Duodenal mucosa (tissue), 2 donors: ENCODE measurements around the gene SPTSSA.
"Not testable (repeated sequence)": the region's sequence is repeated elsewhere in the genome, so short reads cannot be mapped to it uniquely, and the experiment has no call there.

Source experiments
- H3K27ac ChIP-seq: one replicate; pipeline ENCODE4 v1.7.0; 2013; ENCODE audit warnings: low read depth, low read length
- H3K27me3 ChIP-seq, 2 donors: one replicate each; pipeline ENCODE4 v1.7.0; 2013; ENCODE audit warnings: low read length in 2 of 2, control low read depth in 1 of 2; ENCODE audit not compliant: insufficient read depth in 2 of 2, control insufficient read depth in 1 of 2
- H3K36me3 ChIP-seq, 2 donors: one replicate each; pipeline ENCODE4 v1.7.0; 2013; ENCODE audit warnings: low read length in 2 of 2, control low read depth in 1 of 2; ENCODE audit not compliant: insufficient read depth in 2 of 2, control insufficient read depth in 1 of 2
- H3K4me1 ChIP-seq, 2 donors: one replicate each; pipeline ENCODE4 v1.7.0; 2013; ENCODE audit warnings: low read length in 2 of 2, control low read depth in 1 of 2; ENCODE audit not compliant: insufficient read depth in 2 of 2, control insufficient read depth in 1 of 2
- H3K4me3 ChIP-seq, 2 donors: one replicate each; pipeline ENCODE4 v1.7.0; 2013; ENCODE audit warnings: low read length in 2 of 2, low read depth in 1 of 2
- H3K9ac ChIP-seq, 2 donors: one replicate each; pipeline ENCODE4 v1.7.0; 2013; ENCODE audit warnings: low read length in 2 of 2, low read depth in 1 of 2
- H3K9me3 ChIP-seq, 2 donors: one replicate each; pipeline ENCODE4 v1.7.0; 2013; ENCODE audit warnings: low read length in 2 of 2, control low read depth in 1 of 2; ENCODE audit not compliant: control insufficient read depth in 1 of 2

The SPTSSA gene

DNA sequence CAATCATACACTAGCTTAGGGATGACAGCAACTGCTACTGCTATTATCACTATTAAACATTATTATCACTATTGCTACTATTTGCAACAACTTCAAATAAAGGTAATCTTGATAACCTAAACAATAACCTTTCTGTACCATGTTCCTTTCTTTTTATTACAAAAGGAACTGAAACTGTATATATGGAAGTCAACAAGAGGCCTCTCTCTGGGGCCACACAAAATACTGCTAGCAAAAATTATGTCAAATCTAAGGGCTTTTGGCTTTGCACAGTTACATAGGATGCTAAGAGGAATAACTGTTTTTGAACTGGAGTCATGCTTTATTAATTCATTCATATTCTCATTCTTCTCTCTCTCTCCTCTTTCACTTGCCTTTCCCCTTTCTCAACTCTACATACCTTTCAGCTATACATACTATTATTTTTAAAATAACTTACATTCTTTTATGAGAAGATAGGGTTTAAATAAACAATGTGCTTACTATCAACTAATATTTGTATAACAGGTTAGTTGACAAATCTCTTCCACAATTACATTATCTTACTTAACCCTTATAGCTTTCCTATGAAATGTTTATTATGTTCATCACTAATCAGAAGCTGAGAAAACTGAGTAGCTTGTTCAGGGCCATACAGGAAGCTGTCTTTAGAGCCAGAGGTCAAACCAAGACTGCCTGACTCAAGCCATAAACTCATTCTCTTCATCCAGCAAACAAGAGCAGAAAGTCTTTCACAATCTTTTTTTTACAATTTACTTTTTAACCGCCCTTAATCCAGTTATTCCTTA is 25.7 kb downstream of the SPTSSA start:
- H3K9ac ChIP-seq = no peak overlapping the region
- peaks cover 9 to 17% of the 10 kb centered on the region in 2 donors for H3K4me1 ChIP-seq
- H3K27me3 ChIP-seq = no peaks in the 10 kb centered on the region
- H3K36me3 ChIP-seq = peaks cover 0 to 4% of the 10 kb centered on the region in 2 donors
- no peak overlapping the region for H3K4me3 ChIP-seq
- H3K9me3 ChIP-seq = no peaks in the 10 kb centered on the region
- H3K27ac ChIP-seq = no peak overlapping the region

DNA sequence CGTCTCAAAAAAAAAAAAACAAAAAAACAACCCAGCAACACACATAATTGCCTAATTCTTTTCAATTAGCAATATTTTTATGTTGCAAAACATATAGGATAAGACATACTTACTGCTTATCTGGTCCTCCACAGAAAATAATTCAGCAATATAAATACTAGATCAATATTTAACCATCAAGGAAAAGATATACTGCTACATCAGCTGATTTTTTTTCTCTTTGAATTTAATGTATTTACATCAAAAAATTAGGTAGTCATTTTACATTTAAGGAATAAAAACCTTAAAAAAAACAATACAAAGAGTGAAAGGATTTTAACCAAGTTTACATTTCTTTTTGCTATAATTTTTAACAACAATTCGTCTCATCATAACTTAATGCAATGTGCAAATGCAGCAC is 28.1 kb downstream of the SPTSSA start:
- no peak overlapping the region for H3K27ac ChIP-seq
- peaks cover 9 to 17% of the 10 kb centered on the region in 2 donors for H3K4me1 ChIP-seq
- H3K27me3 ChIP-seq = no peaks in the 10 kb centered on the region
- peaks cover 0 to 4% of the 10 kb centered on the region in 2 donors for H3K36me3 ChIP-seq
- H3K9ac ChIP-seq = no peak overlapping the region
- no peak overlapping the region for H3K4me3 ChIP-seq
- no peaks in the 10 kb centered on the region for H3K9me3 ChIP-seq

DNA sequence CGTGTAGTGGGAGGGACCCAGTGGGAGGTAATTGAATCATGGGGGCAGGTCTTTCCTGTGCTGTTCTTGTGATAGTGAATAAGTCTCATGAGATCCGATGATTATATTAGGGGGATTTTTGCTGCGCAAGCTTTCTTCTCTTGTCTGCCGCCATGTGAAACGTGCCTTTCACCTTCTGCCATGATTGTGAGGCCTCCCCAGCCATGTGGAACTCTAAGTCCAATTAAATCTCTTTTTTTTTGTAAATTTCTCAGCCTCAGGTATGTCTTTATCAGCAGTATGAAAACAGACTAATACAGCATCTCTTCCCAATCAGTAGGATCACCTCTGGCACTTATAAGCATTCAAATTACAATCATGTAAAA is 34.0 kb downstream of the SPTSSA start:
- not testable (repeated sequence) for H3K9me3 ChIP-seq, H3K27ac ChIP-seq, H3K27me3 ChIP-seq, H3K4me1 ChIP-seq, H3K9ac ChIP-seq, H3K36me3 ChIP-seq, H3K4me3 ChIP-seq

DNA sequence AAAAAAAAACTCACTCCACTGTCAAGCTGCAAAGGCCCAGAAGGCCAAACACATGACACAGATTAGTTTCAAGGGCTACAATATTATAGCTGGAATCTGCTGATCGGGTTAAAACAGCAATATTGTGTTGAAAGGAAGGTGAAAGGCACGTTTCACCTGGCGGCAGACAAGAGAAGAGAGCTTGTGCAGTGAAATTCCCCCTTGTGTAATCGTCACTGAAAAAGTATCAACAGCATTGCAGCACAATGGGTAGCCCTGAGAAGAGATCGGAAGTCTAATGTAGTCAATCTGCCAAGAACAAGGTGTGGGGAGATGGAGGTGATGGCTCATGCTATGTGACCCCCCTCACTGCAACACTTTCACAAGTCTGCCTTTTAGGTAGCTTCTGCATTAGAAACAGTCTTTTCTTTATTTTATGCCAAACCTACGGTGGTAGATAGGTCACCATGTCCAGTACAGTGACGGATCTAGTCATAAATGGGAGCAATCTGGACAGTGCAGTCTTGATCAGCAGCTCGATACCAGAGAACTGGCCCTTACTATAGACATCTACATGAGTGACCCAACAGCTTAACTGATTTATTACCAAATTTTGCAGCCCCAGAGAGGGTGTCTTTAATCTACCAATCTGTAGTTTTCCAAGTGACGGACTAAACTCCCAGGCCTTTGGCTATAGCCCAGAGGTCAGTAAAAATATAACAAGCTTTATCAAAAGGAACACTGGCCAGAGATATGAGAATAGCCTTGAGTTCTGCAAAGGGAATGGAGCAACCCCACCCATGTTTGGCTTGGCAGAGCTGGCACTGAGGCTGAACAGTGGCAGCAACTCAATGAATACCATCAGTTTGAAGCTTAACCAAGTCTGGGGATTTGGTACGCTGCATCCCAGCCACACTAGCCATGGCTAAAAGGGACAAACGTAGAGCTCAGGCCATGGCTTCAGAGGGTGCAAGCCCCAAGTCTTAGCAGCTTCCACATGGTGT is 35.4 kb downstream of the SPTSSA start:
- no peaks in the 10 kb centered on the region for H3K9me3 ChIP-seq
- H3K27me3 ChIP-seq = no peaks in the 10 kb centered on the region
- H3K36me3 ChIP-seq = no peaks in the 10 kb centered on the region
- no peak overlapping the region for H3K4me3 ChIP-seq
- no peak overlapping the region for H3K27ac ChIP-seq
- H3K4me1 ChIP-seq = peaks cover 0 to 4% of the 10 kb centered on the region in 2 donors
- no peak overlapping the region for H3K9ac ChIP-seq

DNA sequence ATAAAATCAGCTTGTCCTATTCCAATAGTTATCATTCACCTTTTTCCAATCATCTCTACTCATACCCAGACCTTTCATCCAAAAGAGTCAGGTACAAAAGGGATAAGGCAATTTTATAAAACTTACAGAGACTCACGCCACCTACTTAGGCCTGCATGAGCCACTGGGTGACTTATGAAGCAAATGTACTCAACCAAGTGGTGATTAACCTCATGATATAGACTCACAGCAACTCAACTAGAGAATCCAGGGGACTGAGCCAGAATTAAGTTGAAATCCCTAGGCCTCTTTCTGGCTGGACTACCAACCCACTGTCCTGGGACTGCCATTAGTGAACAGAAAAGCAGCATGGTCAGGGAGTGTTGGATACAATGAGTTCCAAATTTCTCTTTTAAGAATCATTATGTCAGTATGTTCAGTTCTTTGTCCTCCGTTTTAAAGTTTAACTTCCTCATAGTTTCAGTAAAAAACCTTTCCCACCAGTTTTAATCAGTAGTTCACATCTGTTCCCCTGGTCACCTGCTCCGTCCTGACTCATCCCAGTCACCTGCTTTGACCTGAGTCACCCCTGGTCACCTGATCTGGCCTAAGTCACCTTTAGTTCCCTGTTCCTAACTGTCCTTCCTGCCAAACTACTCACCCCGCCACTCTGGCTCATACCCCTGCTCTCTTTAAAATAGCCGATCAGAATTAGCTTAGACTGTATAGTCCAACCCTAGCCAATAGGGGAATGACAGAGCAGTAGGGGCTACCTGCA is 36.8 kb downstream of the SPTSSA start:
- no peaks in the 10 kb centered on the region for H3K27me3 ChIP-seq
- no peaks in the 10 kb centered on the region for H3K36me3 ChIP-seq
- H3K4me1 ChIP-seq = peaks cover 0 to 4% of the 10 kb centered on the region in 2 donors
- no peak overlapping the region for H3K9ac ChIP-seq
- peaks cover 6 to 10% of the 10 kb centered on the region in 2 donors for H3K9me3 ChIP-seq
- no peak overlapping the region for H3K4me3 ChIP-seq
- no peak overlapping the region for H3K27ac ChIP-seq

DNA sequence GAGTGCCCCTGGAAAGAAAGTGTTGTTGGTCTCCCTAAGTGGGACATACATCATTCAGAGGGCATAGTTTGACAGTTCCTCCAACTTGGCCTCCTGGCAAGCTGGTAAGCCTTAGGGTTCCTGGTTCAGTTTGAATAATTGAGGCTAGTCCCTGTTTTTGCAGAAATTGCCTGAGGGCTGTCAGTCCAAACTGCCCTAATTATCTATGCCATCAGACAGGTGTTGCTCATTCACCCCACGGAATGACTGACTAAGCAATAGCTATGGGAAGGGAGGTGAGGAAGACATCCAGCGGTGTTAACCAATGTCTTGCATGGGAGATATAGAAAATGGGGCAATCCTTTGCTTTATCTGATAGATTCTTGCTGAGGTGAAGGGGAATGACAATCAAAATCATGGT is 37.6 kb downstream of the SPTSSA start:
- Histone ChIP-seq H3K27ac (no peak overlapping the region), H3K27me3 (no peaks in the 10 kb centered on the region), H3K9ac (no peak overlapping the region), H3K4me3 (no peak overlapping the region), H3K9me3 (peaks cover 6 to 15% of the 10 kb centered on the region in 2 donors), H3K4me1 (peaks cover 0 to 4% of the 10 kb centered on the region in 2 donors), H3K36me3 (no peaks in the 10 kb centered on the region)

DNA sequence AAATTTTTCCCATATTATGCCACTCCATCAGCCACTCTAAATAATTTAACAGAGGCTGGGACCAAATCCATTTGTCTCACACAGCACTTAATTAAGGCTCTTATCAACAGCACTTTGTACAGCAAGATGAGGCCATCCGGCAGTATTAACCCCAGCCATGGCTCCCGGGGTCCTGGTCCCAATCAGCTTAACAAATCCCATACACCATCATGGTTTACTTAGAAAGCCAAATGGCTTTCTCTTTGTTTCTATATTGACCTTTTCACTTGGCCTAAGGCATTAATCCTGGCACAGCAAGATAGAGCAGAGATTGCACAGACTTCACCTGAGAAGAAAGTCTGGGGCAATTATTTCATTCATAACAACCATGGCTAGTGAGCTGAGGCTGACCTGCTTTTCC is 38.6 kb downstream of the SPTSSA start:
- Histone ChIP-seq H3K4me1 (peaks cover 0 to 4% of the 10 kb centered on the region in 2 donors), H3K36me3 (no peaks in the 10 kb centered on the region), H3K27ac (no peak overlapping the region), H3K9me3 (peaks cover 6 to 15% of the 10 kb centered on the region in 2 donors), H3K4me3 (no peak overlapping the region), H3K9ac (no peak overlapping the region), H3K27me3 (no peaks in the 10 kb centered on the region)

DNA sequence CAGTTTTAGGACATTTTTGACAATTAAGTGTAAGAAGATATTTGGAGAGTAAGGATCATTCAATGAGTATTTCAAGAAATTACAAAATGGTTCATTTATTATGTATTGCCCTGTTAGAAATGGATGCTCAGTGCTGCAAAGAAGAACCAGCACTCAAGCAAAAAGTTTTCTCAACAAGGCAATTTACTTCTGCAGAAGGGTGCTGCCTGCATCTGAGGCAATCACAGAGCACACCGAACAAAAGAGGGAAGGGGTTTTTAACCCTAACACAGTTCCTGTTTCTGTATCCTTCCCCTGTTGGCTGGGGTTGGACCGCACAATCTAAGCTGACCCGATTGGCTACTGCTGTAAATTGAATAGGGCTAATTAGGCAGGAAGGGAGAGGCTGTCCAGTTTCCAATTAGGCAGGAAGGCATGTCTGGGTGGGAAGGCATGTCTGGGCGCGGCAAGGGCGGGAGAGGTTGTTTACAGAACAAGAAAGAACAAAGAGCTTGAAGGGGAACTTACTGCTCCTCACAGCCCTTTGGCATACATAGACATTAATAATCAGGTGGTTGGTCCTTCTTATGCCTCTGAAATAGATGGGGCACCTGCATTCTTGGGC is 41.4 kb downstream of the SPTSSA start:
- H3K4me3 ChIP-seq = no peak overlapping the region
- peaks cover 6 to 15% of the 10 kb centered on the region in 2 donors for H3K9me3 ChIP-seq
- no peak overlapping the region for H3K9ac ChIP-seq
- no peaks in the 10 kb centered on the region for H3K4me1 ChIP-seq
- H3K36me3 ChIP-seq = no peaks in the 10 kb centered on the region
- no peak overlapping the region for H3K27ac ChIP-seq
- H3K27me3 ChIP-seq = no peaks in the 10 kb centered on the region

DNA sequence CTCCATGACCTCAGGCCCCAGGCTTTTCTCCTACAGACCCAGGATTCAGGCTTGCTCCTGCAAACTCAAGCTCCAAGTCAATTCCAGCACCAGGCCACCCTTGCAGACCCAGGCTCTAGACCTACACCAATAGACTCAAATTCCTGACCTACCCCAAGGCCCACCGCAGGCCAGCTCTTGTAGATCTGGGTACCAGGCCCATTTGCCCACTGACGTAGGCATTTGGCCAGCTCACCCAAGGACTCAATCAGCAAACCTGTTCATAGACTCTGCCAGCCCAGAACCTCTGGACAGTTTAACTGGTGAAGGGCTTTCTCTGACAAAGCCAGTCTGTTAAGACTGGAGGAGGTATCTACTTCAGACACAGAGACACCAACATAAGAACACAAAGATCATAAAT is 52.3 kb downstream of the SPTSSA start:
- Histone ChIP-seq H3K9me3 (no peaks in the 10 kb centered on the region), H3K27ac (no peak overlapping the region), H3K27me3 (no peaks in the 10 kb centered on the region), H3K36me3 (no peaks in the 10 kb centered on the region), H3K4me3 (no peak overlapping the region), H3K4me1 (no peaks in the 10 kb centered on the region), H3K9ac (no peak overlapping the region)
